Right lobe of liver (tissue), 4 donors: Measurements from ENCODE around the gene C6orf62.

Source experiments
- POLR2A ChIP-seq: fragments of 450-650 bp; IDR thresholded peaks from one replicate; pipeline ENCODE4 v1.6.1; 2017; ENCODE audit warnings: antibody characterized with exemption, mild to moderate bottlenecking
- TF ChIP-seq, protein P1 (sequence below), 4 donors: fragments of 200-600 bp in 3 of 4; fragments of 450-650 bp in 1 of 4; IDR thresholded peaks; one replicate each; pipeline versions ENCODE4 v1.5.1 to v1.8.0; 2016 to 2022; ENCODE audit warnings: antibody characterized with exemption in 4 of 4, mild to moderate bottlenecking in 2 of 4
- donor health status: DM: no; HTN: no; CAD: no.
- donor health status: DM: no; HTN: no; CAD: no.
- donor health status: DM: no; HTN: yes; CAD: no.

DNA sequence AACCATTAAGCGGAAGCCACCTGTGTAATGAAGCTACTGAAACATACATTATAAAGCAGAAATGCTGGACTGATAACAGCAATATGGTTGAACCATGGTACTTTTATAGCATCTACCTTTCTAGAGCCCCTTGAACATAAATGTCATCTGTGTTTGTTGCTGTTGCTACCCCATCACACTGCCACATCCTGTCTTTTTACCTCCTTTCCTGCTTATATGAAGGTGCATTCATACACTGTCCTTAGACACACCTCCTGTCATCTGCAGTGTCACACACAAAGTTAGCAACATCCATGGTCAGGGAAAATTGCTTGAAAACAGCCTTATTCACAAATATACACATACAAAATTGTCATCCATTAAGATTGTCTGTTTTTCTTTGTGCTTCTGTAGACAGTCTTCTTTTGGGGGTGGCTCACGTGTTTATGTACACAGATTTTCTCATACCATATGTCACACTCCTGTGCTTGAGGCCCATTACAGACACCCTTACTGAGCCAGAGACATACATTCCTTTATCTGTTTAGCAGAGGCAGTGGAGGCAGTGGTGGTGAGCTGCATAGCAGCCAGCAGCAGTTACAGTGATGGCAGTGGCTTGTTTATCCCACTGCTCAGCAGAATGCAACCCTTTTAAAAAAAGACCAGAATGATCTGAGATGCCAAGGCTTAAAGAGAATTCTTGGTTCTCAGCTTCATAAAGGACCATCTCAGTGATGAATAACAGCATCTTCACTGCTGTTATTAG lies 25.9 kb downstream of the C6orf62 start:
- TF ChIP-seq, protein P1, sequence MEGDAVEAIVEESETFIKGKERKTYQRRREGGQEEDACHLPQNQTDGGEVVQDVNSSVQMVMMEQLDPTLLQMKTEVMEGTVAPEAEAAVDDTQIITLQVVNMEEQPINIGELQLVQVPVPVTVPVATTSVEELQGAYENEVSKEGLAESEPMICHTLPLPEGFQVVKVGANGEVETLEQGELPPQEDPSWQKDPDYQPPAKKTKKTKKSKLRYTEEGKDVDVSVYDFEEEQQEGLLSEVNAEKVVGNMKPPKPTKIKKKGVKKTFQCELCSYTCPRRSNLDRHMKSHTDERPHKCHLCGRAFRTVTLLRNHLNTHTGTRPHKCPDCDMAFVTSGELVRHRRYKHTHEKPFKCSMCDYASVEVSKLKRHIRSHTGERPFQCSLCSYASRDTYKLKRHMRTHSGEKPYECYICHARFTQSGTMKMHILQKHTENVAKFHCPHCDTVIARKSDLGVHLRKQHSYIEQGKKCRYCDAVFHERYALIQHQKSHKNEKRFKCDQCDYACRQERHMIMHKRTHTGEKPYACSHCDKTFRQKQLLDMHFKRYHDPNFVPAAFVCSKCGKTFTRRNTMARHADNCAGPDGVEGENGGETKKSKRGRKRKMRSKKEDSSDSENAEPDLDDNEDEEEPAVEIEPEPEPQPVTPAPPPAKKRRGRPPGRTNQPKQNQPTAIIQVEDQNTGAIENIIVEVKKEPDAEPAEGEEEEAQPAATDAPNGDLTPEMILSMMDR (IDR thresholded peaks at IDR 0.05) = no peak
- TF ChIP-seq POLR2A = no peak
